ENCODE results near the gene AQP7. TPM values are rescaled to one million over a fixed set of nuclear protein-coding genes. Genes with fewer than 3 reads are reported as not detected.

The AQP7 gene
- total RNA-seq, 1 experiment from 2014 or later, result 2.2 TPM

GRCh38 chr9:33438926-33439680, 36.7 kb upstream of the AQP7 start:
- Mint-ChIP-seq H3K9me3 (ENCODE audit: unreplicated experiment) (no peaks in the 10 kb centered on the region), H3K4me3 (ENCODE audit: unreplicated experiment) (no peak overlapping the region), H3K27me3 (ENCODE audit: insufficient read depth, unreplicated experiment) (no peaks in the 10 kb centered on the region), H3K36me3 (ENCODE audit: insufficient read depth, unreplicated experiment) (peaks cover 11% of the 10 kb centered on the region), H3K4me1 (ENCODE audit: low read depth, unreplicated experiment) (peaks cover 49% of the 10 kb centered on the region), H3K27ac (ENCODE audit: unreplicated experiment) (peak overlapping the region; percentile 64)
- H3K4me3 ChIP-seq (ENCODE audit: low read depth, low read length), result no peak overlapping the region
- no peak for TF ChIP-seq CTCF (IDR thresholded peaks at IDR 0.05; ENCODE audit: insufficient read depth in 1 of 2, low read depth in 1 of 2, low read length in 1 of 2, severe bottlenecking in 1 of 2, unreplicated experiment in 1 of 2)
- no peaks in the 10 kb centered on the region for H3K27me3 ChIP-seq (replicated peaks; ENCODE audit: control insufficient read depth, insufficient read depth, low read length)
- H3K9me3 ChIP-seq, result no peaks in the 10 kb centered on the region
- CTCF ChIA-PET, result interaction anchor here (0.6 kb wide), 1 partner anchor 12 kb away, joined by 4 read pairs; no protein-coding TSS in a partner anchor
- no peaks in the 10 kb centered on the region; the same call in 1 of the 2 replicates for H3K36me3 ChIP-seq (ENCODE audit: control insufficient read depth, insufficient read depth, low read length)
- POLR2A ChIA-PET, result no interaction called here
- no peak for DNase-seq
- peaks cover 64% of the 10 kb centered on the region for H3K4me1 ChIP-seq
- BruUV-seq (replicated peaks), result no TSS peak
- intact Hi-C loops (cut with micrococcal nuclease; ENCODE audit: unreplicated experiment), result no loop called here

GRCh38 chr9:33437898-33438297, 35.5 kb upstream of the AQP7 start:
- no TSS peak for BruUV-seq (replicated peaks)
- ChIA-PET CTCF (interaction anchor here (1.7 kb wide), 1 partner anchor 15 kb away, joined by 5 read pairs; no protein-coding TSS in a partner anchor), POLR2A (no interaction called here)
- intact Hi-C loops (cut with micrococcal nuclease; ENCODE audit: unreplicated experiment), result no loop called here
- Histone ChIP-seq H3K4me3 (ENCODE audit: low read depth, low read length) (no peak overlapping the region), H3K4me1 (peaks cover 59% of the 10 kb centered on the region), H3K27me3 (replicated peaks; ENCODE audit: control insufficient read depth, insufficient read depth, low read length) (no peaks in the 10 kb centered on the region), H3K36me3 (ENCODE audit: control insufficient read depth, insufficient read depth, low read length) (no peaks in the 10 kb centered on the region; the same call in 1 of the 2 replicates), H3K9me3 (no peaks in the 10 kb centered on the region)
- no peak overlapping the region for H3K4me3 Mint-ChIP-seq (ENCODE audit: unreplicated experiment)
- no peaks in the 10 kb centered on the region for H3K27me3 Mint-ChIP-seq (ENCODE audit: insufficient read depth, unreplicated experiment)
- no peak for DNase-seq
- H3K9me3 Mint-ChIP-seq (ENCODE audit: unreplicated experiment), result no peaks in the 10 kb centered on the region
- H3K27ac Mint-ChIP-seq (ENCODE audit: unreplicated experiment), result peak overlapping the region; percentile 34
- peaks cover 11% of the 10 kb centered on the region for H3K36me3 Mint-ChIP-seq (ENCODE audit: insufficient read depth, unreplicated experiment)
- peaks cover 51% of the 10 kb centered on the region for H3K4me1 Mint-ChIP-seq (ENCODE audit: low read depth, unreplicated experiment)
- TF ChIP-seq CTCF (IDR thresholded peaks at IDR 0.05; ENCODE audit: insufficient read depth in 1 of 2, low read depth in 1 of 2, low read length in 1 of 2, severe bottlenecking in 1 of 2, unreplicated experiment in 1 of 2), result no peak

- H3K4me3 Mint-ChIP-seq (ENCODE audit: unreplicated experiment), result no peak overlapping the region
- no peaks in the 10 kb centered on the region for H3K27me3 Mint-ChIP-seq (ENCODE audit: insufficient read depth, unreplicated experiment)
- H3K36me3 Mint-ChIP-seq (ENCODE audit: insufficient read depth, unreplicated experiment), result peaks cover 5% of the 10 kb centered on the region
- intact Hi-C loops (cut with micrococcal nuclease; ENCODE audit: unreplicated experiment), result no loop called here
- no peak for DNase-seq
- no peak overlapping the region for H3K4me3 ChIP-seq (ENCODE audit: low read depth, low read length)
- H3K4me1 Mint-ChIP-seq (ENCODE audit: low read depth, unreplicated experiment), result peaks cover 51% of the 10 kb centered on the region
- ChIA-PET POLR2A (interaction anchor here (0.6 kb wide), 1 partner anchor 10 kb away, joined by 4 read pairs; the partner anchor contains the start of gene AQP3), CTCF (interaction anchor here (1.7 kb wide), 1 partner anchor 16 kb away, joined by 5 read pairs; no protein-coding TSS in a partner anchor)
- H3K9me3 ChIP-seq, result no peaks in the 10 kb centered on the region
- TF ChIP-seq CTCF (IDR thresholded peaks at IDR 0.05; ENCODE audit: insufficient read depth in 1 of 2, low read depth in 1 of 2, low read length in 1 of 2, severe bottlenecking in 1 of 2, unreplicated experiment in 1 of 2), result no peak
- peaks cover 59% of the 10 kb centered on the region for H3K4me1 ChIP-seq
- no peaks in the 10 kb centered on the region for H3K9me3 Mint-ChIP-seq (ENCODE audit: unreplicated experiment)
- BruUV-seq (replicated peaks), result no TSS peak
- no peaks in the 10 kb centered on the region for H3K36me3 ChIP-seq (ENCODE audit: control insufficient read depth, insufficient read depth, low read length)
- peak overlapping the region; percentile 34 for H3K27ac Mint-ChIP-seq (ENCODE audit: unreplicated experiment)
- H3K27me3 ChIP-seq (replicated peaks; ENCODE audit: control insufficient read depth, insufficient read depth, low read length), result no peaks in the 10 kb centered on the region
Observed at GRCh38 chr9:33437205-33437604, 34.8 kb upstream of the AQP7 start.
